Measurements from ENCODE around the gene RBMX2. TPM values are rescaled to one million over a fixed set of nuclear protein-coding genes. Genes with fewer than 3 reads are reported as not detected.

RBMX2 gene
- polyA plus RNA-seq, 1 donor = 35.9 TPM

DNA sequence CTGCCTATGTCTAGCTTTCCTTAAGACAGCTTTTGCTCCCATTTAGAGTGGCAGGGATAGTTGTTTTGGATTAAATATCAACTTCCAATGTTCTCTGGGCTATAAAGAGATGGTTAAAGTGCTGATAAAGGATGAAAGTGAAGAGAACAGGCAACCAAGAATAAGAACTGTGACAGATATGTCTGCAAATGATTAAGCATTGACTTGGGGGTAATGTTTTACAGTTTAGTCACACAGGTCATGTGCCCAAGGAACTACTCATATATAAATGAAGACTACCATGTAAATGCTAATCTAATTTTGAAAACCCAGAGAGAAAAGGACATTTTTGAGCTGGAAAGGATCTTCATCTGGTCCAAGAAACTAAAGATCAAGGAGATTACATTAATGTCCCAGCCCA is 42.1 kb downstream of the RBMX2 start:
- DNase-seq = no peak

DNA sequence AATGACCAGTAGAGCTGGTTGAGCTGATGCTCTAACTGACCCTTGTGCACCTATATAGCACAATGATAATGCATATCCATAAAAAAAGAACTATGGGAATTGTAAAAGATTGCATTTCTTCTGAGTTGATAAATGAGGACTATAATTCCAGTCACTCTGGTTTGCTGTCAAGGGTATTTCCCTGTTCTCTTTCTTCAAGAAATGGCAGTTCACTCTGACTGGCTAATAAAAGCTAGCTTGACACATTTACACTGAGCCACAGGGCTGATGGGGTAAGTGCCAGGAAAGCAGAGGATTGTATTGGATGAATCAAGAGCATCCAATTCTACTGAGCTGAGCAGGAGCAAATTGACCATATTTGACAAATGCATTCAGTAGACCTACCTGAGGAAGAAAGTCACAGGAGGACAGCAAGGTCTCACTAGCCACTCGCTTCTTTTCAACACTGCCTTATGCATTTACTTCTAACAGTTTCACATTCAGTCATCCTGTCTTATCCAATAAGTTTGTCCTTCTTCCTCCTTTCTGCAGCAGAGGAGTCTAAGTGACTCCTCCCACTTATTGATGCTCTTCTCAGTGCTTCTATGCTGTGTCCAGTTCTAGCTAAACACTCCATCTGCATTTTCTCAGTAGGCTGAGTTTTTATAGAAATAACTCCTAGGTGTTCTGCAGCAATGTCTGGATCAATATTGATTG is 43.0 kb downstream of the RBMX2 start:
- DNase-seq = no peak

DNA sequence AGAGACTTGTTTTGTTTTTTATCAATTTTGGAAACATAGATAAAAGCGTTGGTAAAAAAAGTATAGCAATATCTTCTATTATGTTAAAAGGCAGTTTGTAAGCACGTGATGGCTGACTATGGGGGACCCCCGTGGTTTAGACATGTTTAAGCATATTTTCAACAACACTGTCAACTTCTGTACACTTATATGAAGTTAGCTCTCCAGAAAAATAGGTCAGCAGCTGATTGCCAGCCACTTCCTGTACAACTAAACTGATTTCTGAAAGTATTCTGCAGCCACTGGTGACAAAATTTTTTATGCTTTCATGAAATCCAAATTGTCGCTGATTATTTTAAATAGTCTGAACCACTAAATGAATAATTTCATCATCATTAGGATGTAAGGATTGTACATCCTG is 45.2 kb downstream of the RBMX2 start:
- no peak for DNase-seq

Other genes starting within 250 kb of the RBMX2 start
- gene AIFM1, start 236.1 kb upstream of the RBMX2 start, polyA plus RNA-seq (ENCODE audit: insufficient read length) = 100 TPM
- 0.52 TPM for gene RAB33A, start 230.0 kb upstream of the RBMX2 start, polyA plus RNA-seq (ENCODE audit: insufficient read length)
- gene ZNF280C, start 133.1 kb upstream of the RBMX2 start, polyA plus RNA-seq (ENCODE audit: insufficient read length) = 10.2 TPM
- 35.2 TPM for gene SLC25A14, start 62.1 kb upstream of the RBMX2 start, polyA plus RNA-seq (ENCODE audit: insufficient read length)
- gene GPR119, start 16.3 kb upstream of the RBMX2 start, polyA plus RNA-seq (ENCODE audit: insufficient read length) = not detected

Data from left kidney (tissue), 2 donors.